ENCODE data around the gene OOSP2.
"Not testable (repeated sequence)": the region's sequence is repeated elsewhere in the genome, so short reads cannot be mapped to it uniquely, and the experiment has no call there.

The OOSP2 gene

GRCh38 chr11:60040109-60040508, at the start of gene OOSP2:
Gene OOSP2, plus strand, starts transcription at chr11:60040409. Its CDS starts 51 bp downstream, at chr11:60040460.
- no peak for DNase-seq

GRCh38 chr11:59990421-59990820, 49.8 kb upstream of the OOSP2 start:
- no peak for DNase-seq

DNA sequence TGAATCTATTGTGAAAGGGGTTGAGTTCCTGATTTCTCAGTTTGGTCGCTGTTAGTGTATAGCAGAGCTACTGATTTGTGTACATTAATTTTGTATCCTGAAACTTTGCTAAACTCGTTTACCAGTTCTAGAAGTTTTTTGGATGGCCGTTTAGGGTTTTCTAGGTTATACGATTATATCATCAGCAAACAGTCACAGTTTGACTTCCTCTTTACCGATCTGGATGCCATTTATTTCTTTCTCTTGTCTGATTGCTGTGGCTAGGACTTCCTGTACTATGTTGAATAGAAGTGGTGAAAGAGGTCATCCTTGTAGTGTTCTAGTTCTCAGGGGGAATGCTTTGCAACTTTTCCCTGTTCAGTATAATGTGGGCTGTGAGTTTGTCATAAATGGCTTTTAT, 47.8 kb upstream of the OOSP2 start:
- DNase-seq = no peak

GRCh38 chr11:59997800-59998199, 42.4 kb upstream of the OOSP2 start:
- no peak for DNase-seq

GRCh38 chr11:59999691-60000090, 40.5 kb upstream of the OOSP2 start:
- DNase-seq = no peak

DNA sequence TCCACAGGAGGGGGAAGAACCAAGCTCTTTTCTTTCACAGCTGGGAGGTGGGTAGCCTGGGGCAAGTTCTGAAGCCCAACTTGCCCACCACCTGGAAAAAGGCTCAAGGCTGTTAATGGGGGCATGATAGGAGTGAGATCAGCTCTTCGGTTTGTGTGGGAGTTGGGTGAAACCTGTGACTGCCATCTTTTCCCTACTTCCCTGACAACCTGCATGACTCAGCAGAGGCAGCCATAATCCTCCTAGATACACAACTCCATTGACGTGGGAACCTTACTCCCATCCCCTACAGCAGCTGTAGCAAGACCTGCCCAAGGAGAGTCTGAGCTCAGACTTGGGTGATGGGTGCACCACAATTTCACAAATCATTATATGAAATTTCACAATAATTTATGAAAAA, 36.5 kb upstream of the OOSP2 start:
- no peak for DNase-seq

- DNase-seq = no peak
Measured at GRCh38 chr11:60005360-60005759, 34.8 kb upstream of the OOSP2 start.

- no peak for DNase-seq
Measured at GRCh38 chr11:60016881-60017280, 23.3 kb upstream of the OOSP2 start, which contains the start of gene OOSP4B. Gene OOSP4B, plus strand, starts transcription at chr11:60017181.

DNA sequence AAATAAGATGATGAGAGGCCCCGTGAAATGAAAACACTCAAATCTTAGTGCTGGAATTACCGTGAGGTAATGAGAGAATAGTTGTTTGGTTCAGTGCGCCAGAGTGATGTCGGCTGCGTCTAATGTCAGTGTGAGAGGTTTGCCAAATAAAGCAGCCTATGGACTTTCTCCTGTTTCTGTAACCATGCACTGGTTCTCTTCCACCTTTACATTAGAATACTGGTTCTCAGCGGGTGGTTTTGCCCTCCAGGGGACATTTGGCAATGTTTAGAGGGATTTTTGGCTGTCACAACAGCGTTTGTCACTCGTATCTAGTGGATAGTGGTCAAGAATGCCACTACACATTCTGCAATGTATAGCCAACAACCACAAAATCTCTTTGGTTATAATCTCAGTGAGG, 22.2 kb upstream of the OOSP2 start:
- no peak for DNase-seq

- not testable (repeated sequence) for DNase-seq
Measured at GRCh38 chr11:60020376-60020775, 19.8 kb upstream of the OOSP2 start.

DNA sequence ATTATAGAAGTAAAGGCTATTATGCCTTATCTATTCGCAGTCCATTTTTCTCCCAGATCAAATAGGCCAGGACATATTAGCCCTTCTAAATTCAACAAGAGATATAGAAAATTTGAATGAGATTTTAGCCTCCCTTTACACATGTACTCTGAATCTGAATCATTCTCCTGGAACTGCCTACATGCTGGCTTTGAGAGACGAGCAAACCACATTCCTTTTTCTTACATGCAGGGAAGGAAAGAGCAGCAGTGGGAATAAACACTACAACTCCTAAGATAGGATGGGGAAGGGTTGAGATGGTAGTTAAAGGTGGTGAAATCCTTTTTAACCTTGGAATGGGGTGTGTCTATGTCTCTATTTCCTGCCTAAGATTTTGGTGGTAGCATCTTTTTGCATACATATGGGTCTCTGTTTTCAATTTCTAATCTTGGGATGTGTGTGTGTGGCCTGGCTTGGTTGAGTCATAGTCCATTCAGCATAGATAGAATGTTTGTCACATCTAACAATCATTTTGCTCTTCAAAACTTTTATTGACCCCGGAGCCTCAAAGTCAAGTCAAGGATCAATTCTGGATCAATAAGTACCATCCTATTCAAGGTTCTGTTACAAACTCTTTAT, 11.1 kb upstream of the OOSP2 start:
- DNase-seq = no peak

DNA sequence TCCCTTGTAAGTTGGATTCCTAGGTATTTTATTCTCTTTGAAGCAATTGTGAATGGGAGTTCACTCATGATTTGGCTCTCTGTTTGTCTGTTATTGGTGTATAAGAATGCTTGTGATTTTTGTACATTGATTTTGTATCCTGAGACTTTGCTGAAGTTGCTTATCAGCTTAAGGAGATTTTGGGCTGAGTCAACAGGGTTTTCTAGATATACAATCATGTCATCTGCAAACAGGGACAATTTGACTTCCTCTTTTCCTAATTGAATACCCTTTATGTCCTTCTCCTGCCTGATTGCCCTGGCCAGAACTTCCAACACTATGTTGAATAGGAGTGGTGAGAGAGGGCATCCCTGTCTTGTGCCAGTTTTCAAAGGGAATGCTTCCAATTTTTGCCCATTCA, 10.2 kb downstream of the OOSP2 start:
- not testable (repeated sequence) for DNase-seq

- DNase-seq = not testable (repeated sequence)
Measured at GRCh38 chr11:60050839-60051238, 10.6 kb downstream of the OOSP2 start.

- DNase-seq = no peak
Measured at GRCh38 chr11:60056349-60056969, 16.2 kb downstream of the OOSP2 start, which contains the start of gene MS4A3. Gene MS4A3, plus strand, starts transcription at chr11:60056665. Its CDS starts 4,496 bp downstream, at chr11:60061161.

DNA sequence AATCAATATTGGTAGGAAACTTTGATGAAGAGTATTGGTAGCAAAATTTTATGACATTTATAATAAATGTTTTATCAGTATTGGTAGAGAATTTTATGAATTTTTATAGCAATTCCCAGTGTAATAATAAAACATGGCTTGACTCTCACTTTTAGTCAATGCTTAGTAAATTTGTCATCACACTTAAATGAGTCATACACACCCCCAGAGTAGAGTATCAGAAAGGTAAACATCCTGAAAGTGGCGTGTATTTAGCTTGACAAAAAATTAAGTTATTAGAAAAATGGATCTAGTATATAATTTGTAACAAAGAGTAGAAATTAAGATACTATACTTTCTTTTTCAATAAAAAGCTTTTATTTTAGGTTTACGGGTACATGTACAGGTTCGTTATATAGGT, 18.8 kb downstream of the OOSP2 start:
- no peak for DNase-seq

DNA sequence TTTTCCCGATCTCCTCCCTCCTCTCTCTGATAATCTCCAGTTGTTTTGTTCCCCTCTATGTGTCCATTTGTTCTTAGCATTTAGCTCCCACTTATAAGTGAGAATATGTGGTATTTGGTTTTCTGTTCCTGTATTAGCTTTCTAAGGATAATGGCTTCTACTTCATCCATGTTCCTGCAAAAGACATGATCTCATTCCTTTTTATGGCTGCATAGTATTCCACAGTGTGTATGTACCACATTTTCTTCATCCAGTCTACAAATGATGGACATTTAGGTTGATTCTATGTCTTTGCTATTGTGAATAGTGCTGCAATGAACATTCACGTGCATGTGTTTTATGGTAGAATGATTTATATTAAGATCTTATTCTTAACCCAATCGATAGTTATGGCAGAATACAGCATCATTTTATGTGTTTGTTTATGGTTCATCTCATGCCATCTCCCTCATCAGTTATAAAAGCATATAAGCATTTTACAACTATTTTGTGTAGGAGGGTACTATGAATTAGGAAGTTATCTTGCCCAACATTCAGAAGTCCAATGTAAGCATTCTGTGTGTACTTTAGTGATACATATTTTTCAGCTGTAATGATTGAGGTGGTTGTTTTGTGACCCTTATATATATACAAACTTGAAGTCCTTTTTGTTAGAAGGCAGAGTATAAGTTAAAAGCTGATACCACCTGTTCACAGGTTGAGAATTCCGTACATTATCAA, 19.5 kb downstream of the OOSP2 start:
- DNase-seq = no peak

DNA sequence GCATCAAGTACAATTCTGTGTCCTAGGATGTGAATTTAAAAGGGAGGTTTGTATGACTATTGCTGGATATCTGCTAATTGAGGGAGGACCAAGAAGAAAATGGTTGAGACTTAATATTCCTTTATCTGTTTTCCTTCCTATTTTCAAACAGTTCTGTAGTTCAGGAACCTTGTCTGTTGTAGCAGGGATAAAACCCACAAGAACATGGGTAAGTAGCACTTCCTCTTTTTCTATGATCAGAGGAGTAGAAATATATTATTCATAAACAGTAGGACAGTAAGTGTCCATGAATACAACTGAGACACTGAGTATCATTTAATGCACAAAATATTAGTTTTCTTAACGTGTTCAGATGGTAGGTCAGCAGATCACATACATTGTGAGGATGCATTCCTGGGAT, 23.9 kb downstream of the OOSP2 start:
- no peak for DNase-seq

DNA sequence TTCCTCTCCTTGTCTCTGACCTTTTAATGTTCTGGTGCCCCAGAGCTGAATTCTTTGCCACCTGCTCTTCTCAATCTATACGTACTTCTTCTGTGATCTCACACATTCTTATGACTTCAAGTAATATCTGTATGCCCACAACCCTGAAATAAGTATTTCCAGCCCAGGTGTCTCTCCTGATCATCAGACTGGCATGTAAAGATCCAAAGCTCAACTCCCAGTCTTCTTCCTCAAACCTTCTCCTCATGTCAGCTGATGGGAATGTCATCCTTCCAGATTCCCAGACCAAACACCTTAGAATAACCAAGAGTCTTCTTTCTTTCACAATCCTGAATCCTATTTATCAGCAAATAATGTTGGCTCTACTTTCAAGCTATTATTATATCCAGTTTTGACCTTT, 25.6 kb downstream of the OOSP2 start:
- no peak for DNase-seq

DNA sequence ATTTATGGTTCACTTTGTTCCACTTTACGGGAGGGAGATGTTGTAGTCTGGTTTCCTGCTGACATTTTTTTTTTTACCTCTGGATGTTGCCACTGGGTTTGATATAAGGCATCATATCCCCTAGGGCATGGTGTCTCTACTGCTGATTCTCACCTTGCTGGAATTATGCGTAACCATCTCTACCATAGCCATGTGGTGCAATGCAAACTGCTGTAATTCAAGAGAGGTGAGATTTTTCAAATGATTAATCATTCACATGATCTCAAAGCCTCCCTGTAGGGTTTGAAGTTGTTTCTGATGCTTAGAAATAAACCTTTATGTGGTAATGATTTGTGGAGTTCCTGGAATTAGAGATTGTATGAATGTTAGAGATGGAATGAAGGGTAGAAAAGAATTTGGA, 29.2 kb downstream of the OOSP2 start:
- DNase-seq = no peak

DNA sequence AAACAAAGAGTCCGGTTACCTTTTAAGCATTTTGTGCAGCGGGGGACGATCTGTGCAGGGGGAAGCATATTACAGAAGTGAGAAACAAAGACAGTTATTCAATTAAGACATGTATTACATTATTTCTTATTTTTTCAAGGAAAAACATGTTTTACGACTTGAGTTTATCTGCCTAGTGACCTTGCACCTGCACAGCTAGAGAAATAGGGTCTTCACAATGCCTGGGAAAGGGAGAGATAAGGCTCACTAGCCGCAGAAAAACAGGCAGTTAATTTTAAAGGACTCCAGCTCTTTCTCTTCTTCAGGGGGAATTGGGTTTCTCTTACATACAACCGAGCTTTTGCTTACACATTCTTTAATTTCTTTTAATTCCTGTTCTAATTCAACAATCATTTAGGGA, 31.4 kb downstream of the OOSP2 start:
- DNase-seq = not testable (repeated sequence)

DNA sequence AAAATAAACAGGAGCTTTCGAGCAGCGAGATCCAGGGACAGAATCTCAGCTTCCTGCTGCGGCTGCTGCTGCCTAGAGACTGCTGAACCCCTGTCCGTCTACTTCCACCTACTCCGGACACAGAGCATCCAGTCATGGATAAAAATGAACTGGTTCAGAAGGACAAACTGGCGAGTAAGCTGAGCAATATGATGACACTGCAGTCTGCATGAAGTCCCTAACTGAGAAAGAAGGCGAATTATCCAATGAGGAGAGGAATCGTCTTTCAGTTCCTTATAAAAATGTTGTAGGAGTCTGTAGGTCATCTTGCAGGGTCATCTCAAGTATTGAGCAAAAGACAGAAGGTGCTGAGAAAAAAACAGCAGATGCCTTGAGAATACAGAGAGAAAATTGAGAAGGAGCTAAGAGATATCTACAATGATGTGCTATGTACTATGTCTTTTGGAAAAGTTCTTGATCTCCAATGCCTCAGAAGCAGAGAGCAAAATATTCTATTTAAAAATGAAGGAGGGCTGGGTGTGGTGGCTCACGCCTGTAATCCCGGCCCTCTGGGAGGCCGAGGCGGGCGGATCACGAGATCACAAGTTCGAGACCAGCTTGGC, 37.1 kb downstream of the OOSP2 start:
- DNase-seq = no peak

DNA sequence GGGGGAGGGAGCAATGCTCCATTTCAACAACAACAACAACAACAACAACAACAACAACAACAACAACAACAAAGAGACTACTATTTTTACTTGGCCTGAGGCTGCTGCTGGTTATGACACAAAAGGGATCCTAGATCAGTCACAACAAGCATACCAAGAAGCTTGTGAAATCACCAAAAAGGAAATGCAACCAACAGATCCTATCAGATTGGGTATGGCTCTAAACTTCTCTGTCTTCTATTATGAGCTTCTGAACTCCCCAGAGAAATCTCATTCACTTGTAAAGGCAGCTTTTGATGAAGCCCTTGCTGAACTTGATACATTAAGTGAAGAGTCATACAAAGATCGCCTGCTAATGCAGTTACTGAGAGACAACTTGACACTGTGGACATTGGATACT, 37.8 kb downstream of the OOSP2 start:
- no peak for DNase-seq

GRCh38 chr11:60078745-60079144, 38.5 kb downstream of the OOSP2 start:
- no peak for DNase-seq

DNA sequence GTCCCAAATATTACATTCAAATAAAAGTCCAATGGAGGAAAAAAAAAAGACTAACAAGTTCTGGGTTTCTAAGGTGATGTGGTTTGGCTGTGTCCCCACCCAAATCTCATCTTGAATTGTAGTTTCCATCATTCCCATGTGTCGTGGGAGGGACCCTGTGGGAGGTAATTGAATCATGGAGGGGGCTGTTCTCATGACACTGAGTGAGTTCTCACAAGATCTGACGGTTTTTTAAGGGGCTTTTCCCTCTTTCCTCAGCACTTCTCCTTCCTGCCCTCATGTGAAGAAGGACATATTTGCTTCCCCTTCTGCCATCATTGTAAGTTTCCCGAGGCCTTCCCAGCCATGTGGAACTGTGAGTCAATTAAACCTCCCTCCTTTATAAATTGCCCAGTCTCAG, 40.3 kb downstream of the OOSP2 start:
- no peak for DNase-seq

All from fibroblast of skin of right quadriceps (primary cell).